PC-3 (cell line): ENCODE measurements around the gene CERS5. TPM values are rescaled to one million over a fixed set of nuclear protein-coding genes. Genes with fewer than 3 reads are reported as not detected.
A peak's percentile ranks its signal among the peaks of the same experiment; 100 is the strongest.

Source experiments
- ATAC-seq: fragments of 200-7000 bp; cut with Tn5 transposase; 2 replicates; pipeline ENCODE4 v1.9.1; 2020; ENCODE audit warnings: mild to moderate bottlenecking, moderate library complexity
- BruUV-seq: library from RNA; stranded (reverse); fragments of 400-500 nt; replicated peaks from 2 replicates; lab custom pipeline; 2021; lab: Mats Ljungman, UMichigan
- CTCF ChIA-PET: fragments of 300-600 bp; sonication (Branson Sonifier 250); formaldehyde crosslinking; loops from one replicate; lab custom pipeline; 2022; ENCODE audit warnings: antibody characterized with exemption; lab: Charles Lee
- POLR2A ChIA-PET: fragments of 300-600 bp; sonication (Branson Sonifier 250); formaldehyde crosslinking; loops from one replicate; lab custom pipeline; 2022; ENCODE audit warnings: antibody characterized with exemption; ENCODE audit not compliant: unreplicated experiment; lab: Charles Lee
- DNase-seq: peaks from one replicate; pipeline ENCODE4 v3.0.0-alpha.2; 2015
- H2AFZ ChIP-seq: fragments of 300-600 bp; sonication (generic); 2 replicates; pipeline ENCODE4 v1.6.0; 2016; ENCODE audit warnings: antibody characterized with exemption, low read length
- H3F3A ChIP-seq: fragments of 300-600 bp; sonication (generic); one replicate; pipeline ENCODE4 v1.6.0; 2017; ENCODE audit warnings: antibody characterized with exemption, low read length, control low read depth, mild to moderate bottlenecking; ENCODE audit not compliant: unreplicated experiment
- H3K27ac ChIP-seq: fragments of 300-600 bp; sonication (generic); 2 replicates; pipeline ENCODE4 v1.5.1; 2016; ENCODE audit warnings: mild to moderate bottlenecking, low read length
- H3K27me3 ChIP-seq: fragments of 300-600 bp; sonication (generic); 2 replicates; pipeline ENCODE4 v1.6.1; 2016; ENCODE audit warnings: low read length, mixed read lengths
- H3K36me3 ChIP-seq: fragments of 300-600 bp; sonication (generic); 2 replicates; pipeline ENCODE4 v1.6.1; 2016; ENCODE audit warnings: low read depth, mixed run types, low read length, mixed read lengths
- H3K4me1 ChIP-seq: fragments of 300-600 bp; sonication (generic); 2 replicates; pipeline ENCODE4 v1.5.1; 2016; ENCODE audit warnings: low read length; ENCODE audit not compliant: insufficient read depth
- H3K4me2 ChIP-seq: fragments of 300-600 bp; sonication (generic); 2 replicates; pipeline ENCODE4 v1.6.0; 2016; ENCODE audit warnings: low read length
- H3K4me3 ChIP-seq: fragments of 300-600 bp; sonication (generic); 2 replicates; pipeline ENCODE4 v1.5.1; 2016; ENCODE audit warnings: mild to moderate bottlenecking, low read length, mixed read lengths
- H3K79me2 ChIP-seq: fragments of 300-600 bp; sonication (generic); 2 replicates; pipeline ENCODE4 v1.6.1; 2017; ENCODE audit warnings: low read length, mixed read lengths
- H3K9ac ChIP-seq: fragments of 300-600 bp; sonication (generic); 2 replicates; pipeline ENCODE4 v1.6.0; 2016; ENCODE audit warnings: mild to moderate bottlenecking, low read length
- H3K9me2 ChIP-seq: fragments of 300-600 bp; sonication (generic); replicated peaks from 2 replicates; pipeline ENCODE4 v1.6.1; 2016; ENCODE audit warnings: mixed run types, low read length, mixed read lengths
- H3K9me3 ChIP-seq: fragments of 300-600 bp; sonication (generic); 2 replicates; pipeline ENCODE4 v1.6.1; 2016; ENCODE audit warnings: low read length, mixed read lengths
- H4K20me1 ChIP-seq: fragments of 300-600 bp; sonication (generic); 2 replicates; pipeline ENCODE4 v1.6.1; 2016; ENCODE audit warnings: low read length, mixed read lengths
- CTCF ChIP-seq: fragments of 300-600 bp; sonication (generic); conservative IDR thresholded peaks from 2 replicates; pipeline ENCODE4 v1.5.1; 2017; ENCODE audit warnings: antibody characterized with exemption, low read depth, mild to moderate bottlenecking, low read length
- EZH2 ChIP-seq: fragments of 300-600 bp; sonication (generic); IDR thresholded peaks from one replicate; pipeline ENCODE4 v1.6.1; 2017; ENCODE audit warnings: antibody characterized with exemption, mild to moderate bottlenecking, low read length; ENCODE audit not compliant: unreplicated experiment
- EZH2phosphoT487 ChIP-seq: fragments of 300-600 bp; sonication (generic); IDR thresholded peaks from 2 replicates; pipeline ENCODE4 v1.6.1; 2018; ENCODE audit warnings: mild to moderate bottlenecking, antibody characterized with exemption, low read length, borderline replicate concordance
- intact Hi-C: fragments of 100-400 bp; cut with micrococcal nuclease; formaldehyde crosslinking; loops from 2 replicates; pipeline ENCODE4 v1.9.0; 2023
- total RNA-seq: library from RNA; depleted of rRNA; stranded (reverse); fragments of >200 nt; gene quantifications from 2 replicates; pipeline ENCODE4 v1.2.3, GENCODE V29; 2014

CERS5 gene
- total RNA-seq, 1 experiment from 2014 or later, result 24.9 TPM

DNA sequence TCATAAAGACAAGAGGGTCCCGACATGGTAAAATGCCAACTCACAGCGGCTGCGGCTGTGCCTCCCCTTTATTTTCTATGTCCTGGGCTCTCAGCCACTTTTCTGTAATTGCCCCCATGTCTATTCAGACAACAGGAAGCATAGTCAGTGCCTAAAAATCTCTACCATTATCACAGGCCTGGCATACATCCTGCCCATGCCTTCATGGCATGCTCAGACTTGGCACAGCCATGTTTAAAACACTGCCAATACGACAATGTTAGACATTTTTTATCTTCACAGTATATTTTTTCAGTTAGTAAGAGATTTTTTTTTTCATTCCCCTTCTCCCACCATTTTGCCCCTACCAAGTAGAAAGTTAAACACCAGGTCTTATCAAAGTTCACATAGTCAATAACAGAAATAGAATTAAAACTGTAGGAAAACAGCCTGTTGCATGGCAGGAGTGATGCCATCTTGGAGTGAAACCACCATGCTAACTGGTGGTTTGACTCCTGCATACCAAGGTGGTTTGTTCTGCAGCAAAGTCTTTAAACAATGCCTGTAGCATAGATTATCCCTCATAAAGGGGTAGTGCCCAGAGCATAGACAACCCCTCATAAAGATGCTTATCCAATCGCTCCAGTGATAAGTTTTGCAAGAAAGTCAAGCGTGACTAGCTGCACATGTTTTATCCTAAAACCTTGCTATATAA, 18.9 kb upstream of the CERS5 start:
- Histone ChIP-seq H3K4me3 (no peak overlapping the region), H3K27me3 (no peaks in the 10 kb centered on the region), H3K4me1 (peaks cover 26% of the 10 kb centered on the region), H3K4me2 (no peak overlapping the region; the same call in 1 of the 2 replicates), H3K9me2 (no peaks in the 10 kb centered on the region), H3K9ac (no peak overlapping the region), H3K36me3 (no peaks in the 10 kb centered on the region), H3K79me2 (no peaks in the 10 kb centered on the region), H2AFZ (no peak overlapping the region), H3K9me3 (no peaks in the 10 kb centered on the region), H4K20me1 (no peaks in the 10 kb centered on the region), H3F3A (no peaks in the 10 kb centered on the region), H3K27ac (0 out of 2 replicates have a peak overlapping the region, but pooled peaks have one; percentile 5)
- peak; percentile 45 for DNase-seq
- ChIA-PET POLR2A (interaction anchor here (0.6 to 0.7 kb wide), 2 partner anchors 11 to 284 kb away, joined by 4 to 6 read pairs; no protein-coding TSS in a partner anchor), CTCF (interaction anchor here (1.9 kb wide), 1 partner anchor 128 kb away, joined by 5 read pairs; no protein-coding TSS in a partner anchor)
- no peak for TF ChIP-seq EZH2phosphoT487
- no TSS peak for BruUV-seq
- ATAC-seq, result peak; percentile 50; the same call in 1 of the 2 replicates
- intact Hi-C loops, result loop anchor here (5.0 kb wide), 1 partner anchor 36 kb away; no protein-coding TSS in a partner anchor

DNA sequence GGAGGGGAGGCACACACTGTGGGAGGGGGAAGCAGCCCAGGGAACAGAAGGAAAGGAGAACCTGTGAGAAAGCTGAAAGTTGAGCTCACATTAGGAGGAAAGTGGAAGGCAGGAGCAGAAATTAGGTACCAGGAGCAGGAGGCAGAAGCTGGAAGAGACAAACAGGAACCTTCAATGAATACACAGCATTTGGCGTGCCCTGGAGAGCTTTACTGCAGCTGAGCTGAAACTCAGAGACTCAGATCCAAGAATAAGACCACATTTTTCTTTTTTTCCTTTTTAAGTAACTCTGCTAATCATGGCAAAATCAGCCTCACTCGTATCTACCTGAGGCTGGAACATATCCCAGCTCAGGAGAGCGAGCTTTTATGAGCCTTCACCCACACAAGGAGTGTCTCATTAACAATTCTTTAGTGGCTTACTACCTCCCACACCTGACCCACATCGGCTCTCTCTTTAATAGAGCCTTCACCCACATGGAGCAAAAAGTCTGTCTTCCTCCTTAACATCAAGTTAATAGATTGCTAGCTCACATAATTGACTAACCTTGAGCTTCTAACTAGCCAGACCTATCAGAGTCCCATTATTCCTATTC, 18.2 kb upstream of the CERS5 start:
- no peak for TF ChIP-seq EZH2
- TF ChIP-seq CTCF, result no peak
- no peak for TF ChIP-seq EZH2phosphoT487
- Histone ChIP-seq H3K79me2 (no peaks in the 10 kb centered on the region), H2AFZ (no peak overlapping the region), H3K9me2 (no peaks in the 10 kb centered on the region), H3K9ac (no peak overlapping the region), H3K4me2 (no peak overlapping the region), H3K27me3 (no peaks in the 10 kb centered on the region), H4K20me1 (no peaks in the 10 kb centered on the region), H3K4me1 (peaks cover 26% of the 10 kb centered on the region), H3F3A (no peaks in the 10 kb centered on the region), H3K36me3 (no peaks in the 10 kb centered on the region), H3K9me3 (no peaks in the 10 kb centered on the region), H3K27ac (peak overlapping the region; percentile 4; the same call in 1 of the 2 replicates), H3K4me3 (no peak overlapping the region)
- no peak for DNase-seq
- ChIA-PET POLR2A (interaction anchor here (0.6 kb wide), 3 partner anchors 19 to 284 kb away, joined by 3 to 6 read pairs (median 5); no protein-coding TSS in a partner anchor), CTCF (interaction anchor here (1.9 kb wide), 1 partner anchor 129 kb away, joined by 5 read pairs; no protein-coding TSS in a partner anchor)
- intact Hi-C loops, result loop anchor here (5.0 kb wide), 1 partner anchor 37 kb away; no protein-coding TSS in a partner anchor
- no TSS peak for BruUV-seq
- peak; percentile 36 for ATAC-seq

- no peak for DNase-seq
- Histone ChIP-seq H3F3A (no peaks in the 10 kb centered on the region), H3K4me3 (no peak overlapping the region), H3K79me2 (no peaks in the 10 kb centered on the region), H3K4me2 (no peak overlapping the region), H3K36me3 (no peaks in the 10 kb centered on the region), H3K9ac (no peak overlapping the region), H3K9me3 (no peaks in the 10 kb centered on the region), H3K9me2 (no peaks in the 10 kb centered on the region), H2AFZ (no peak overlapping the region), H3K27ac (no peak overlapping the region), H3K4me1 (peaks cover 26% of the 10 kb centered on the region), H4K20me1 (no peaks in the 10 kb centered on the region), H3K27me3 (no peaks in the 10 kb centered on the region)
- ATAC-seq, result no peak
- intact Hi-C loops, result loop anchor here (5.0 kb wide), 1 partner anchor 58 kb away; no protein-coding TSS in a partner anchor
- ChIA-PET POLR2A (no interaction called here), CTCF (interaction anchor here (1.9 kb wide), 1 partner anchor 130 kb away, joined by 5 read pairs; no protein-coding TSS in a partner anchor)
- BruUV-seq, result no TSS peak
- TF ChIP-seq EZH2phosphoT487, result no peak
Measured at GRCh38 chr12:50184261-50184660, 17.1 kb upstream of the CERS5 start.
